Cerebellar nuclear complex (tissue), 1 donor: ENCODE measurements around the gene COL5A1.

Experiments
- DNase-seq, 2 experiments: peaks; one replicate each; lab custom pipeline; 2025; lab: John Stamatoyannopoulos, UW

The COL5A1 gene

DNA sequence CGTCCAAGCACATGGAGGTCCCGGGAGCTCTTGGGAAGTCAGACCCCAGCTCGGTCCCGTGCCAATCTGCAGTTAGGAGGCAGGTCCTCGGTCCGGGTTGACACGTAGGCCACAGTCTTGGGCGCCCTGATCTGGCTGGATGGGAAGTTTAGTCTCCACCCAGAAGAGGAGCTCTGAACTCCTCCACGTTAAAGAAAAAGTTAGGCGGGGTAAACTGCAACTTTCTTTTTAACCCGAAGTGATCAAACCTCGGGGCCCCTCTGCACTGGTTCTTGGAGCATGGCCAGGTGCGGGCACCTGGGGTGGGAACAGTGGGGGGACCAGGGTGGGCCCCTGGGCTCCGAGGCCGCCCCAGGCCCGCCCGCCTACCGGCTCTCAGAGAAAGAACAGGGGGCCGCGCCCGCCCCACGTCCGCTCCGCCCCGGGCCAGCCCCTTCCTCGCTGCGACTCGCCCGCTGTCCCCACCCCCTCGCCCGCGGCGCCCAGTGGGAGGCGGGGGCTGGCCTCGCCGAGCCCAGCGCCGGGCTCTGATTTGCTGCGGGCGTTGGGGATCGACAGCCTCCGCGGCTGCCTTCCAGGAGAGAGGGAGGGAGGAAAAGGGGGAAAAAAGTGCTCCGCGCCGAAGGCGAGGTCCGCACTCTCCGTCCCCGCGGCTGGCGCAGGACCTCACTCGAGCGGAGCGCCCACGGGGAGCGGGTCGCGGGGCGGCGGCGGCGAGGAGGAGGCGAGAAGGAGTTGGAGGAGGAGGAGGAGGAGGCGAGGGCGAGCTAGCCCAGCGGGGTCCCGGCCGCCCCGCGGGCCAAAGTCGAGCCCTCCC lies at the start of gene COL5A1:
Gene COL5A1 (plus strand): TSS at position 631 of the 817 bp plus-strand sequence. CDS start 385 bp downstream, outside the sequence.
- DNase-seq = no peak

GRCh38 chr9:134592018-134592818 lies 49.4 kb upstream of the COL5A1 start:
- no peak for DNase-seq

- no peak for DNase-seq
Measured at GRCh38 chr9:134592819-134593200, 48.8 kb upstream of the COL5A1 start.

- DNase-seq = no peak
Measured at GRCh38 chr9:134593286-134594077, 48.1 kb upstream of the COL5A1 start.

- DNase-seq = no peak
Measured at GRCh38 chr9:134594078-134594941, 47.3 kb upstream of the COL5A1 start.

GRCh38 chr9:134595014-134595413 lies 46.6 kb upstream of the COL5A1 start:
- DNase-seq = no peak

DNA sequence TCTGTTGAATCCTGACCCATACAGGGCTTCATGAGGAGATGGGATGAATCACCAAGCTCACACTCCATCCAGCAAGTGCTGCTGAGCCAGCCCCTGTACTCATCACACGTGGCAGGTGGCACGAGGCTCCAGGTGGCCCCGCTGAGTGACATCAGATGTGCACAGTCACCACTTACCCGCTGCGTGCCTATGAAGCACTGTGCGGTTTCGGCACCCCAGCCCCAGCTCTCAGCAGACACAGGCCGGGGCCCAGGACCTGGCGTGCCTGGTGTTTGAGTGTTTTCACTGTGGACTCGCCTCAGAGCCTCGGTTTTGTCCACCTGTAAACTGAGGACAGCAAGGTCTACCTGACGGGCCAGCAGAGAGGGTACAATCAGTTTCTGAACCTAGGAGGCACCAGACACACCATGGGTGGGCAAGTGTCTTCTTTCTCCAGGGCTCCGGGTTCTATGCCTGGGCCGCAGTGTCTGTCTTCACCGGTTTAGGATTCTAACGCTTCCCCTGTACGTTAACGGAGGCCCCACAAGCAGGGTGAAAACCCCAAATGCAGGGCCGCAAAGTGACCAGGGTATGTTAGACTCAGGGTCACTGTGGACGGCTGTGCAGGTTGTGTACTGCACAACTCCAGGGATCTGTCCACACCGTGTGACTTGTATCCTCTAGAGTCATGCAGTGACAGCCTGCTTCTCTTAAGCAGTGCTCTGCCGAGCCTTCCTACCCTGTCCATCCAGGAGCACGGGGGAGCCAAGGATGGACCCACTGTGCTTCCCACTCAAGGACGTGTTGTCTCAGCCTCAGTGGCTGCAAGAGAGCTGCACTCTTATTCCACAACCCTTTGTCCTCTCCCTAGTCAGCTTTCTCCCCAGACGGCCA lies 44.3 kb upstream of the COL5A1 start:
- DNase-seq = no peak

DNA sequence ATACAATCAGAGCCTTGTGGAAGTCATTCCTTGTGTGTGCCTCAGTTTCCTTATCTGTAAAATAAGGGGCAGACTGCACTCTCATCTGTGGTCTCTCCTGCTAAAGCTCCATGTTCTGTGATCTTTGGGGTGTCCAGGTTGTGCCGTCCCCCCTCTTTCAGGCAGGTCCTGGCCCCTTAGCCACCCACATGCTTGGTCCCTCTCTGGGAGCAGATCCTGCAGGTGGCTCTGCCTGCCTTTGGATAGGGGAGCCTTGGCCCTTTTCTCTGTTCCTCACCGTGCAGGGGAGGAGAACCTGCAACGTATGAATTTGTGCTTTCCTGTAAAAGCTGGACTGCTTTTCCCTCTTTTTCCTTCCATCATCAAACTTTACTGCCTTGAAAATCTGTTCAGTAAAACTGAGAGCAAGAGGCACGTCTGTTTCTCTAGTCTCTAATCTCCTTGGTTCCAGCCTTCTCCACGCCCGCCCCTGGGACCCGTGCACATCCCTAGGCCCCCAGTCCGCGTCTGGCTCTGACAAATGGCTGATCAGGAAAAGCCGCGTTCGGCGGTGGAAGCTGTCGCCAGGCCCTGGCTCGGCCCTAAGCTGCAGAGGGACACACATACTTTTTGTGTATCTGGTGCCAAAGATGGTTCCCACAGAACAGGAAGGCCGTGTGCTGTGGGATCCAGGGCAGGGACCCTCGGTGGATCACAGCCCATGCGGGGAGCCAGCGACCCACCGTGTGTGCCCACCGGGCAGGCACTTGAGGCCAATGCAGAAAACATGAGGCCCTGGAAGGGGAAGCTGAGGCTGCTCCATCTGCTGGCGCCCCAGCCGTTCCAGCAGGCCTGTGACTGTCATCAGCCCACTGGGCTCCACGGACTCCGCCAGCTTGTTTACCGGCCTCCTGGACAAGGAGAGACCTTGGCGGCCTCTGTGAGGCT lies 43.4 kb upstream of the COL5A1 start:
- no peak for DNase-seq

DNA sequence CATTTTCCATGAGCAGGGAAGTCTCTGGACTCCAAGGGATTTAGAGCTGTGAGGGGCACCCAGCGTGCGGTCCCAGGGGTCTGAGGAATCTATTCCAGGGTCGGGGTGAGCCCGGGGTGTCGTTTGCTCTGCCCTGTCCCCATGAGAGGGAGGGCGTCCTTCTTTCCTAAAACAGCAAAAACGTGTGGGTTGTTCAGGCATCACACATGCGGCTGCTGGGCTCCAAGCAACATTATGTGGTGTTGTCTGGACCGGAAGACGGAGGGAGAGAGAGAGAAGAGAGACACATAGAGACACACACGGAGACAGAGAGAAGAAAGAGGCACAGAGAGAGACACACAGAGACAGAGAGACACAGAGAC lies 42.7 kb upstream of the COL5A1 start:
- no peak for DNase-seq

- no peak for DNase-seq
Measured at GRCh38 chr9:134600371-134600770, 41.2 kb upstream of the COL5A1 start.

DNA sequence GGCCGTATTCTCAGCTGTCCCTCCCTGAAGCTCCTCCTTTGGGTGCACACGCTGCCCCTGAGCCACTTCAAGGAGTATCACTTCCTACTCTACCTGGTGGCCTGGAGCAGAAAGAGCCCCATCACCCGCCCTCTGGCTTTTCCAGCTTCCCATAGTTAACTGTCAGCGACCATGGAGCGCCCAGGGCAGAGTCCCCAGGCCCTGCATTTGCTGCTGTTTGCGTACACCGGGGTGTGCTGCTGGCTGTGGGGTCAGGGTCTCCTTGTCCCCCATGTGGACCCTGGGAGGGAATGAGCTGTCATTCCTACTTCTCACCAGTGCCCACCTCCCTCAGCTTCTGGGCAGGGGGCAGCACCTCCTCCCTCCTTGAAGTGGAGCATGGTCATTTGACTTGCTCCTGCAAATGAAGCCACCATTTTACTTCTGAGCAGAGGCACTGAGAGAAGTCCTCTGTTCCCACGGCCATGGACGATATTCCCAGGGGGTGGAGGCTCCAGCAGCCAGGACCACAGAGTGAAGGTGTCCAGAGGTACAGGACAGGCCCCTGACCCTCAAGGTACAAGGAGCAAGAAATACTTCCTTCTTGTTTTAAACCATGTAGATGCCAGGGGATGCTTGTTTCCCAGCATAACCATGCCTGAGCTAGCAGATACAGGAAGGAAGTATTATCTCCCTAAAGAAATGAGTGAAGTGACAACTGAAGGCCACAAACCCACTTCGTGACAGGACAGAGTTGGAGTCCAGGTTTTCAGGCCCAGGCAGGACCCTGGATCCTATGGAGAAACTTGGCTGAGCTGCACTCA lies 40.6 kb upstream of the COL5A1 start:
- no peak for DNase-seq

GRCh38 chr9:134601764-134602163 lies 39.8 kb upstream of the COL5A1 start:
- DNase-seq = no peak

GRCh38 chr9:134602547-134603362 lies 38.8 kb upstream of the COL5A1 start:
- DNase-seq = no peak

DNA sequence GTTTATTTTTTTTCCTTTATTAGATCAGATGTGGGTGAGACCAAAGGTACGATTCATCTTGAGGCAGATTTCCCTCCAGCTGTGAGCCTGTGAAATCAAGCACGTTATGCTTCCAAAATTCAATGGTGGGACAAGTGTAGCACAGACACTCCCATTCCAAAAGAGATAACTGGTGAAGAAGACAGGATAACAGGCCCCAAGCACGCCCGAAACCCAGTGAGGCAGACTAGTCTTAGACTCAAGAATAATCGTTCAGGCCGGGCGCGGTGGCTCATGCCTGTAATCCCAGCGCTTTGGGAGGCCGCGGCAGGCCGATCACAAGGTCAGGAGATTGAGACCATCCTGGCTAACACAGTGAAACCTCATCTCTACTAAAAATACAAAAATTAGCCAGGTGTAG lies 36.8 kb upstream of the COL5A1 start:
- DNase-seq = no peak

DNA sequence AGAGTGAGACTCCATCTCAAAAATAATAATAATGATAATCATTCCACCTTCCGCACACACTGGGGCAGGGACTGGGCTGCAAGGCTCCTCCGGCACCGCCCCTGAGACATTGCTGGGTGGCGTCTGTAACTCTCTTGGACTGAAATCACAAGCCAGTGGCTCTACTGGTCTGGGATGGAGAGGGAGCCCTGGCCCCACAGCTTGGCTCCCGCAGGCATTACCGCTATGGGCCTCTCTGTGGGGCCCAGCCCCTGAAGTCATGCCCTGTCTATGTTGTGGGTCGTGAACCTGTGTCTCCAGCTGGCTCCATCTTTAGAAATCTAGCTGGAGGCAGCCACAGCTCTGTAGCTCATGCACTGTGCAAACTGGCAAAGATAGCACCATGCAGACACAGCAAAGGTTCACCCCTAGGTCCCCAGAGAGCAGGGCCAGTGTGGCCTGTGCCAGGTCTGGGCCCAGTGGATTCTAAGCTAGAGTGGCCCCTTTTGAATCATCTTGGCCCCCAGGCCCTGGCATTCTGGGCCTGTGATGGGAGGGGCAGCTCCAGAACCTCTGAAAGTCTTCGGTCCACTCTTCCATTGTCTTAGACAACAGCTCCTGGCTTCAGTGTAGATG lies 36.1 kb upstream of the COL5A1 start:
- no peak for DNase-seq

GRCh38 chr9:134605966-134606357 lies 35.6 kb upstream of the COL5A1 start:
- DNase-seq = no peak
